ENCODE results near the gene MTG1.
"Not testable (repeated sequence)": the region's sequence is repeated elsewhere in the genome, so short reads cannot be mapped to it uniquely, and the experiment has no call there.

The MTG1 gene

GRCh38 chr10:133411523-133412380, 17.8 kb downstream of the MTG1 start:
- TF ChIP-seq, protein P1, sequence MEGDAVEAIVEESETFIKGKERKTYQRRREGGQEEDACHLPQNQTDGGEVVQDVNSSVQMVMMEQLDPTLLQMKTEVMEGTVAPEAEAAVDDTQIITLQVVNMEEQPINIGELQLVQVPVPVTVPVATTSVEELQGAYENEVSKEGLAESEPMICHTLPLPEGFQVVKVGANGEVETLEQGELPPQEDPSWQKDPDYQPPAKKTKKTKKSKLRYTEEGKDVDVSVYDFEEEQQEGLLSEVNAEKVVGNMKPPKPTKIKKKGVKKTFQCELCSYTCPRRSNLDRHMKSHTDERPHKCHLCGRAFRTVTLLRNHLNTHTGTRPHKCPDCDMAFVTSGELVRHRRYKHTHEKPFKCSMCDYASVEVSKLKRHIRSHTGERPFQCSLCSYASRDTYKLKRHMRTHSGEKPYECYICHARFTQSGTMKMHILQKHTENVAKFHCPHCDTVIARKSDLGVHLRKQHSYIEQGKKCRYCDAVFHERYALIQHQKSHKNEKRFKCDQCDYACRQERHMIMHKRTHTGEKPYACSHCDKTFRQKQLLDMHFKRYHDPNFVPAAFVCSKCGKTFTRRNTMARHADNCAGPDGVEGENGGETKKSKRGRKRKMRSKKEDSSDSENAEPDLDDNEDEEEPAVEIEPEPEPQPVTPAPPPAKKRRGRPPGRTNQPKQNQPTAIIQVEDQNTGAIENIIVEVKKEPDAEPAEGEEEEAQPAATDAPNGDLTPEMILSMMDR (IDR thresholded peaks at IDR 0.05; ENCODE audit: low read depth, low read length, missing control alignments), result no peak
- no peak for DNase-seq (ENCODE audit: low read depth)
- in situ Hi-C loops (cut with HindIII; ENCODE audit: low sequenced_read_pairs), result no loop called here

DNA sequence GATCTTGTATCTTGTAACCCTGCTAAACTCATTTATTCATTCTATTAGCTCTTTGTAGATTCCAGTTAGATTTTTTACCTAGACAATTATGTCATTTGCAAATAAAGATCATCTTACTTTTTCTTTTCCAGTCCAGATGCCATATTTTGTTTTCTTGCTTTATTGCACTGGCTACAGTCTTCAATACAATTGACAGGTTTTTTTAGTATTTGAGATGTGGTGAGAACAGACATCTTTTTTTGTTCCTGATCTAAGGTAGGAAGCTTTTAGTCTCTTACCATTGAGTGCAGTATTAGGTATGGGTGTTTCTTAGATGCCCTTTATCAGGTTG, 18.4 kb downstream of the MTG1 start:
- TF ChIP-seq, protein P1 (IDR thresholded peaks at IDR 0.05; ENCODE audit: low read depth, low read length, missing control alignments), result no peak

More at GRCh38 chr10:133411523-133412380, 17.8 kb downstream of the MTG1 start:
- H3K4me3 ChIP-seq (ENCODE audit: low read depth, low read length), result no peak overlapping the region

GRCh38 chr10:133414401-133414800, 20.4 kb downstream of the MTG1 start:
- H3K4me3 ChIP-seq (ENCODE audit: low read depth, low read length); in situ Hi-C loops (cut with HindIII; ENCODE audit: low sequenced_read_pairs); DNase-seq (ENCODE audit: low read depth): not testable (repeated sequence)

More for the DNA sequence above, 18.4 kb downstream of the MTG1 start:
- H3K4me3 ChIP-seq (ENCODE audit: low read depth, low read length), result no peak overlapping the region
- DNase-seq (ENCODE audit: low read depth), result no peak
- in situ Hi-C loops (cut with HindIII; ENCODE audit: low sequenced_read_pairs), result no loop called here

- DNase-seq (ENCODE audit: low read depth), result no peak
- in situ Hi-C loops (cut with HindIII; ENCODE audit: low sequenced_read_pairs), result no loop called here
These were observed 21.8 kb downstream of the MTG1 start for GRCh38 chr10:133415752-133416151.

DNA sequence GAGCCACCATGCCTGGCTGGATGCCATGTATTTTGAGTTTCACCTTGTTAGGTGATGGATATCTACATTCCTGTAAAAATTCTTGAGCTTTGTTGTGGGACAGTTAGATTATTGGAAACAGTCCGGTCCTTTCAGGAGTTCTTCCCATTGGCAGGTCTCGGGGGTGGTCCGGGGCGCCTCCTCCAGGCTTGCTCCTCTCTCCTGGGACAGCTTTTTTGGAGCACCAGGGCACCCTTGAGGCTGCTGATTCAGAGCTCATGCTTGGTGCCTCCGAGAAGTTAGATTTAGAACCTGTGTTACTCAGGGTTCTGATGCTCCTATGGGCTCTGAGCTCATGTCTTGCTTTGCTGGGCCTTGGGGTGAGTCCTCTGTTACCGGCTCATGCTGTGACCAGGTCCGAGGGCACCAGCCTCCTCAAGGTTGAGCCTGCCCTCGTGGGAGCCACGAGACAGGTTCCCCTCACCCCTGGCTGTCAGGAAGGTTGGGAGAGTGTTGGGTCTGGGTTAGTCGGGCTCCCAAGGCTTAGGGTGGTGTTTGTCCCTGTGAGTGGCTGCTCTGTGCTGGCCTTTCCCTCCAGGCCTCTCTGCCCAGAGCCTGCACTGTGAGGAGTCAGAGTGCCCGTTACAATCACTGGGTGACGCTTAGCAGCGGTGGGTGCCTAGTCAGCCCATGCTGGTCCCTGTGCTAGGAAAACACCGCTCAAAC, 24.5 kb downstream of the MTG1 start:
- TF ChIP-seq, protein P1 (IDR thresholded peaks at IDR 0.05; ENCODE audit: low read depth, low read length, missing control alignments), result no peak
- H3K4me3 ChIP-seq (ENCODE audit: low read depth, low read length), result no peak overlapping the region
- DNase-seq (ENCODE audit: low read depth), result no peak
- in situ Hi-C loops (cut with HindIII; ENCODE audit: low sequenced_read_pairs), result no loop called here

More at GRCh38 chr10:133415752-133416151, 21.8 kb downstream of the MTG1 start:
- TF ChIP-seq, protein P1 (IDR thresholded peaks at IDR 0.05; ENCODE audit: low read depth, low read length, missing control alignments), result no peak
- H3K4me3 ChIP-seq (ENCODE audit: low read depth, low read length), result no peak overlapping the region

DNA sequence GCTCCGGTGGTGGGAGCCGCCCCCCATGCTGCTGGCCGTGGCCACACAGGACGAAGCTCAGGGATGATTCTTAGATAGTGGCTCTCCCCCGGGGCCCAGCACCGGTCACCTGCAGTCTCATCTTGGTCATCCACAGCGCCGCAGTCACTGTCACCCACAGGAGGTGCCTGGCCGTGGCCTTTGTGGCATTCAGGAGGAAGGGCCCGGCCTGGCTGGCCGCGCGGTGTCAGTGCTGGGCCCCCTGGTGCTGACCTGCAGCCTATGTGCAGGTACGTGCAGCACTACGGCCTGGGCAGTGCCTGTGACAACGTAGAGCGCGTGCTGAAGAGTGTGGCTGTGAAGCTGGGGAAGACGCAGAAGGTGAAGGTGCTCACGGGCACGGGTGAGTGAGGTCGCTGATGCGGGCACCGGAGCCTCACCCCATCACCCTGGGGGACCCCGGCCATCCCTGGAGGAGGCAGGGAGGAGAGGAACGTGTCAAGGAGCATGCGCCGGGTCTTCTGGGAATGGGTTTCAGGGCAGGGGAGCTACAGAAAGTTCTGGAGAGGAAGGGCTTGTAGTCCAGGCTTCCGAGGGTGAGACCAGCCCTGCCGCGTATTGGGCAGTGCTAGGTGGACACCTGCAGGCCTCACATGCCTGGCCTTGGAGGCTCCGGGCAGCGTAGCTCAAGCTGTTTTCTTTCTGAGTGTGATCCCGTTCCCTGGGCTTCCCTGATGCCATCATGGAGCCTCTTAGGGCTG, 25.4 kb downstream of the MTG1 start:
- H3K4me3 ChIP-seq (ENCODE audit: low read depth, low read length), result no peak overlapping the region
- DNase-seq (ENCODE audit: low read depth), result no peak
- TF ChIP-seq, protein P1 (IDR thresholded peaks at IDR 0.05; ENCODE audit: low read depth, low read length, missing control alignments), result no peak
- in situ Hi-C loops (cut with HindIII; ENCODE audit: low sequenced_read_pairs), result no loop called here
